ENCODE results near the gene PLIN3. TPM values are rescaled to one million over a fixed set of nuclear protein-coding genes. Genes with fewer than 3 reads are reported as not detected.
"Not testable (repeated sequence)": the region's sequence is repeated elsewhere in the genome, so short reads cannot be mapped to it uniquely, and the experiment has no call there.

The PLIN3 gene
- total RNA-seq, 1 donor from 2014 or later: 93.8 TPM

DNA sequence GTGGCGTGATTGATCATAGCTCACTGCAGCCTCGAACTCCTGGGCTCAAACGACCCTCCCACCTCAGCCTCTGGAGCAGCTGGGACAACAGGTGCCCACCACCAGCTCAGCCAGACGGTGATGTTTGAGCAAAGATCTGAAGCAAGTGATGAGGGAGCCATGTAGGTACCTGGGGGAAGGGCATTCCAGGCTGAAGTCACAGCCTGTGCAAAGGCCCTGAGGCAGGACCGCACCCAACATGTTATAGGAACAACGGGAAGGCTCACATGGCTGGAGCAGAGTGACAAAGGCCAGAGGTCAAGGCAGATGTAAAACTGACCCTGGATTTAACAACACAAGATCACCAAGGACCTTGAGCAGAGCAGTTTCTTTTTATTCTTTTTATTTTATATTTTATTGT is 61.1 kb downstream of the PLIN3 start:
- DNase-seq (ENCODE audit: extremely low spot score in 2 of 2): no peak
- H3K27ac ChIP-seq: no peak overlapping the region
- H3K4me1 ChIP-seq: peaks cover 3% of the 10 kb centered on the region
- no peaks in the 10 kb centered on the region for H3K9me3 ChIP-seq
- no peak for TF ChIP-seq POLR2AphosphoS5 (IDR thresholded peaks at IDR 0.05; ENCODE audit: insufficient read depth in 1 of 2, low read depth in 1 of 2)
- TF ChIP-seq POLR2A (IDR thresholded peaks at IDR 0.05): no peak
- no peak for TF ChIP-seq CTCF (IDR thresholded peaks at IDR 0.05)
- no peaks in the 10 kb centered on the region for H3K27me3 ChIP-seq
- intact Hi-C loops (cut with DNase I): no loop called here
- H3K4me3 ChIP-seq: no peak overlapping the region
- no peaks in the 10 kb centered on the region for H3K36me3 ChIP-seq

- H3K4me3 ChIP-seq; intact Hi-C loops (cut with DNase I); H3K9me3 ChIP-seq: not testable (repeated sequence)
Measured at GRCh38 chr19:4805140-4805539, 62.3 kb downstream of the PLIN3 start.

DNA sequence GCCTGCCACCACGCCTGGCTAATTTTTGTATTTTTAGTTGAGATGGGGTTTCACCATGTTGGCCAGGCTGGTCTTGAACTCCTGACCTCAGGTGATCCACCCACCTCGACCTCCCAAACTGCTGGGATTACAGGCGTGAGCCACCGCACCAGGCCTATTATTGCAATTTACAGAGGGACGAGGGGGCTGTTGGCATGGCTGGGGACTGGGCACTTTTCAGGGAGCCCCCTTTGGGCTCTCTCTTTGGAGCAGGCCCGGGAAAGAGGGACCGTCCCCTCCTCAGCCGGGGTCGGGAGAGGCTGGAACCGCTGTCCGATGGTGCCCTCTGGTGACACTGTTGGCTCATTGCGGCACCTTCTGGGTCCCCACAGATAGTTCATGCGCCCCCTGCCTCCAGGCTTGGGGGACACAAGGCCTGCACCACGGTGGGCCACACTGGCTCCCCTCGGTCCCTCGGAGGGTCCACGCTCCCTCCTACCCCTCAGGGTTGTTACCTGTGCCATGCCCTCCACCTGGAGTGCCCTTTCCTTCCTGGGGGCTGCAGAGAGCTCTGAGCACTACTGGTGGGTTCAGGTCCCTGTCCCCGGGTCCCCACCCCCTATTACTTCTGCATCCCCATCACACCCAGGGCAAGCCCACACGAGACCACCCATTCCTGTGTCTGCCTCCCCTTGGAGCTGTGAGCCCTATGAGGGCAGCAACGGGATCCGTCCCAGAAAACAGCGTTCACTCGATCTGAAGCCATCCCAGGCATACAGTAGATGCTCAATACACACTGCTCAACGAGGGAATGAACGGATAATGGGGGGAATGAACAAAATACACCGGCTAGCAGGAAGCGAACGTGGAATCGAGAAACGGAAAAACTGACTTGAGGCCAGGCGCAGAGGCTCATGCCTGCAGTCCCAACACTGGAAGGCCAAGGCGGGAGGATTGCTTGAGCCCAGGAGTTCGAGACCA is 63.5 kb downstream of the PLIN3 start:
- TF ChIP-seq CTCF (IDR thresholded peaks at IDR 0.05) (peak; percentile 10 to 76 (median 55)), POLR2AphosphoS5 (IDR thresholded peaks at IDR 0.05; ENCODE audit: insufficient read depth in 1 of 2, low read depth in 1 of 2) (no peak)
- Histone ChIP-seq H3K27ac (no peak overlapping the region), H3K27me3 (no peaks in the 10 kb centered on the region), H3K36me3 (no peaks in the 10 kb centered on the region), H3K9me3 (no peaks in the 10 kb centered on the region), H3K4me3 (no peak overlapping the region), H3K4me1 (peaks cover 14% of the 10 kb centered on the region)
- DNase-seq (ENCODE audit: extremely low spot score in 2 of 2): no peak
- intact Hi-C loops (cut with DNase I): no loop called here

More at GRCh38 chr19:4805140-4805539, 62.3 kb downstream of the PLIN3 start:
- H3K36me3 ChIP-seq; H3K27me3 ChIP-seq; DNase-seq (ENCODE audit: extremely low spot score in 2 of 2); H3K27ac ChIP-seq: not testable (repeated sequence)
- H3K4me1 ChIP-seq: peaks cover 12% of the 10 kb centered on the region

GRCh38 chr19:4802711-4803110 is 64.8 kb downstream of the PLIN3 start:
- Histone ChIP-seq H3K4me1 (peaks cover 14% of the 10 kb centered on the region), H3K27ac (no peak overlapping the region), H3K4me3 (no peak overlapping the region), H3K9me3 (no peaks in the 10 kb centered on the region), H3K27me3 (no peaks in the 10 kb centered on the region), H3K36me3 (peaks cover 0 to 4% of the 10 kb centered on the region in 2 donors)
- intact Hi-C loops (cut with DNase I): no loop called here
- no peak for DNase-seq (ENCODE audit: extremely low spot score in 2 of 2)
- TF ChIP-seq CTCF (IDR thresholded peaks at IDR 0.05) (no peak), POLR2A (IDR thresholded peaks at IDR 0.05) (no peak), POLR2AphosphoS5 (IDR thresholded peaks at IDR 0.05; ENCODE audit: insufficient read depth in 1 of 2, low read depth in 1 of 2) (no peak)

DNA sequence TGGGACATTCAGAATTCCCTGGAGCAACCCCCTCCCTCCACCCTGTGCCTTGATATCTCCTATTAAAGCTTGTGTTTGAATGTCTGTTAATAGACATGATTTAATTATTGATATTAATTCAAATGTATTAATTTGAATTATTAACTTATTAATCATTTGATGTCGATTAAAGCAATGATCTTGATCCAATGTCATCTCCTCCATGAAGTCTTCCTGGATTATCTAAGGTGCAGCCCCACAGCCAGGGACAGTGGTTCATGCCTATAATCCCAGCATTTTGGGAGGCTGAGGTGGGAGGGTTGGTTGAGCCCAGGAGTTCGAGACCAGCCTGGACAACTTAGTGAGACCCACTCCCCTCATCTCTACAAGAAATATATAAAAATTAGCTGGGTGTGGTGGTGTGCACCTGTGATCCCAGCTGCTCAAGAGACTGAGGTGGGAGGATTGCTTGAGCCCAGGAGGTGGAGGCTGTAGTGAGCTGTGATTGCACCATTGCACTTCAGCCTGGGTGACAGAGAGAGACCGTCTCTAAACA is 66.3 kb downstream of the PLIN3 start:
- Histone ChIP-seq H3K9me3 (no peaks in the 10 kb centered on the region), H3K4me1 (peaks cover 20% of the 10 kb centered on the region), H3K36me3 (peaks cover 0 to 11% of the 10 kb centered on the region in 2 donors), H3K27me3 (no peaks in the 10 kb centered on the region), H3K27ac (no peak overlapping the region), H3K4me3 (no peak overlapping the region)
- intact Hi-C loops (cut with DNase I): no loop called here
- TF ChIP-seq POLR2AphosphoS5 (IDR thresholded peaks at IDR 0.05; ENCODE audit: insufficient read depth in 1 of 2, low read depth in 1 of 2): no peak
- no peak for TF ChIP-seq POLR2A (IDR thresholded peaks at IDR 0.05)
- no peak for TF ChIP-seq CTCF (IDR thresholded peaks at IDR 0.05)
- no peak for DNase-seq (ENCODE audit: extremely low spot score in 2 of 2)
